ENCODE measurements around the gene TM9SF2. TPM values are rescaled to one million over a fixed set of nuclear protein-coding genes. Genes with fewer than 3 reads are reported as not detected.

Gene TM9SF2
- total and polyA plus RNA-seq, 2 of the 4 experiments (the other 2 are of a cell fraction): 46.1 to 85.5 TPM

DNA sequence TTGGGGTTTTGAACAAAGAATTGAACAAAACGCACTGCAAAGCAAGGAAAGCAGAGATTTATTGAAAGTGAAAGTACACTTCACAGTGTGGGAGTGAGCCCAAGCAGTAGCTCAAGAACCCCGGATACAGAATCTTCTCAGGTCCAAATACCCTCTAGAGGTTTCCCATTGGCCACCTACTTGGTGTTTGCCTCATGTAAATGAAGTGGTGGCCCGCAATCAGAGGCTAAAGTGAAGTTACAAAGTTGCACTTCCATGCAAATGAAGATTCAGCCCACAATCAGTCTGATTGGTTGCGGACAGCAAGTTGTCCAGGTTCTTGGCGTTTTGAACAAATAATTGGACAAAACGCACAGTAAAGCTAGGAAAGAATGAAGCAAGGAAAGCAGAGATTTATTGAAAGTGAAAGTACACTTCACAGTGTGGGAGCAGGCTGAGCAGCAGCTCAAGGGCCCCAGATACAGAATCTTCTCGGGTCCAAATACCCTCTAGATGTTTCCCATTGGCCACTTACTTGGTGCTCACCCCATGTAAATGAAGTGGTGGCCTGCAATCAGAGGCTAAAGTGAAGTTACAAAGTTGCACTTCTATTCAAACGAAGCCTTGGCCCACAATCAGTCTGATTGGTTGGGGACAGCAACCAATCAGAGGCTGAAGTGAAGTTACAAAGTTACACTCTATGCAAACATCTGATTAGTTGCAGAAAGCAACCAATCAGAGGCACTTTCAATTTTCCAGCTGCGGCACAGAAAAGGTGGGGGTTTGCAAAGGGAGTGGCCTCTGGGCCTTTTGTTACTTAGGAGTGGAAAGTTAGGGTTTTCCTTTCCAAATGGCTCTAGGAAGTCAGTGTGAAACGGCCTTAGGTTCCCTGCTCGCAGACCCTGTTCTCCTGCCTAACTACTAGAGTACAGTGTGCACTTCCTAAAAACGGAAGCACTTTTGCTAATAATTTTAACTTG lies 4.8 kb upstream of the TM9SF2 start:
- Histone ChIP-seq H2AK5ac (ENCODE audit: low read depth, low read length) (no peak overlapping the region), H2BK20ac (ENCODE audit: low read depth, low read length) (no peak overlapping the region), H3K4me2 (ENCODE audit: low read depth, low read length) (peak overlapping the region; percentile 96), H3K4me1 (ENCODE audit: control insufficient read depth, insufficient read depth, low read length) (peaks cover 5% of the 10 kb centered on the region), H2BK120ac (ENCODE audit: low read depth, low read length) (no peak overlapping the region), H3K27me3 (ENCODE audit: control insufficient read depth, insufficient read depth, low read length) (no peaks in the 10 kb centered on the region; the same call in 1 of the 2 replicates), H3K27ac (ENCODE audit: insufficient read depth, low read length) (no peak overlapping the region), H3K79me1 (ENCODE audit: low read depth in 1 of 2, low read length in 2 of 2) (peaks cover 0 to 7% of the 10 kb centered on the region in 2 experiments; a peak in 2 of 4 replicates), H3K23ac (ENCODE audit: low read depth, low read length) (no peak overlapping the region), H2AFZ (replicated peaks; ENCODE audit: low read length, poor library complexity) (peak overlapping the region; percentile 67), H3K14ac (replicated peaks; ENCODE audit: low read depth, low read length) (no peak overlapping the region), H3K56ac (ENCODE audit: extremely low read depth, insufficient read depth, low read length) (no peak overlapping the region), H4K20me1 (ENCODE audit: insufficient read depth, low read length) (no peaks in the 10 kb centered on the region), H2AK9ac (replicated peaks; ENCODE audit: low read depth, low read length, poor library complexity) (no peak overlapping the region), H4K8ac (ENCODE audit: low read depth in 2 of 2, low read length in 2 of 2) (peak overlapping the region; percentile 36 to 80; a peak in 3 of 4 replicates), H3K9ac (ENCODE audit: low read depth, low read length) (no peak overlapping the region), H3K36me3 (ENCODE audit: control insufficient read depth, insufficient read depth, low read length) (no peaks in the 10 kb centered on the region), H2BK5ac (ENCODE audit: low read depth, low read length, poor library complexity, severe bottlenecking) (no peak overlapping the region), H4K5ac (ENCODE audit: low read depth, low read length) (peak overlapping the region; percentile 73), H4K91ac (ENCODE audit: insufficient read depth, low read depth, low read length) (no peak overlapping the region), H3K9me3 (ENCODE audit: control insufficient read depth, insufficient read depth, low read length) (no peaks in the 10 kb centered on the region), H3K9me1 (ENCODE audit: insufficient read depth, low read length) (peaks cover 10% of the 10 kb centered on the region), H3K4ac (ENCODE audit: low read depth, low read length) (no peak overlapping the region), H3K18ac (ENCODE audit: low read depth, low read length) (peak overlapping the region; percentile 33), H3K4me3 (ENCODE audit: insufficient read depth, low read depth, low read length) (peak overlapping the region; percentile 29; the same call in 1 of the 2 replicates), H2BK15ac (ENCODE audit: low read depth, low read length) (no peak overlapping the region)
- dilution Hi-C loops (cut with HindIII; ENCODE audit: low sequenced_read_pairs, unreplicated experiment): no loop called here
- peak; percentile 15 for DNase-seq
- no peak for ATAC-seq (ENCODE audit: low read depth)
- WGBS, 2 experiments (ENCODE audit: extremely low coverage in 2 of 2, insufficient read length in 1 of 2): 70% methylated on average over 3 of the region's 12 CpGs; no CpG with 5 or more reads in 1 of the 2 experiments
- intact Hi-C loops (cut with micrococcal nuclease): no loop called here
- in situ Hi-C loops (cut with MboI; ENCODE audit: low sequenced_read_pairs): no loop called here
- POLR2A ChIA-PET (ENCODE audit: unreplicated experiment): no interaction called here
- BruUV-seq (replicated peaks): no TSS peak
- CTCF ChIA-PET: no interaction called here
- no peak for TF ChIP-seq RCOR1 (IDR thresholded peaks at IDR 0.05; ENCODE audit: insufficient replicate concordance, low read length)
- TF ChIP-seq, protein P1, sequence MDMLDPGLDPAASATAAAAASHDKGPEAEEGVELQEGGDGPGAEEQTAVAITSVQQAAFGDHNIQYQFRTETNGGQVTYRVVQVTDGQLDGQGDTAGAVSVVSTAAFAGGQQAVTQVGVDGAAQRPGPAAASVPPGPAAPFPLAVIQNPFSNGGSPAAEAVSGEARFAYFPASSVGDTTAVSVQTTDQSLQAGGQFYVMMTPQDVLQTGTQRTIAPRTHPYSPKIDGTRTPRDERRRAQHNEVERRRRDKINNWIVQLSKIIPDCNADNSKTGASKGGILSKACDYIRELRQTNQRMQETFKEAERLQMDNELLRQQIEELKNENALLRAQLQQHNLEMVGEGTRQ (IDR thresholded peaks at IDR 0.05; ENCODE audit: low read depth, low read length): no peak
- no peak for TF ChIP-seq BHLHE40 (IDR thresholded peaks at IDR 0.05; ENCODE audit: low read depth, low read length)
- no peak for TF ChIP-seq RAD21 (IDR thresholded peaks at IDR 0.05; ENCODE audit: low read length)
- TF ChIP-seq MAFK (IDR thresholded peaks at IDR 0.05; ENCODE audit: low read depth, low read length): no peak
- TF ChIP-seq CHD1 (IDR thresholded peaks at IDR 0.05; ENCODE audit: low read depth, low read length): no peak
- TF ChIP-seq MXI1 (IDR thresholded peaks at IDR 0.05; ENCODE audit: borderline replicate concordance, low read depth, low read length): no peak
- TF ChIP-seq, protein P2, sequence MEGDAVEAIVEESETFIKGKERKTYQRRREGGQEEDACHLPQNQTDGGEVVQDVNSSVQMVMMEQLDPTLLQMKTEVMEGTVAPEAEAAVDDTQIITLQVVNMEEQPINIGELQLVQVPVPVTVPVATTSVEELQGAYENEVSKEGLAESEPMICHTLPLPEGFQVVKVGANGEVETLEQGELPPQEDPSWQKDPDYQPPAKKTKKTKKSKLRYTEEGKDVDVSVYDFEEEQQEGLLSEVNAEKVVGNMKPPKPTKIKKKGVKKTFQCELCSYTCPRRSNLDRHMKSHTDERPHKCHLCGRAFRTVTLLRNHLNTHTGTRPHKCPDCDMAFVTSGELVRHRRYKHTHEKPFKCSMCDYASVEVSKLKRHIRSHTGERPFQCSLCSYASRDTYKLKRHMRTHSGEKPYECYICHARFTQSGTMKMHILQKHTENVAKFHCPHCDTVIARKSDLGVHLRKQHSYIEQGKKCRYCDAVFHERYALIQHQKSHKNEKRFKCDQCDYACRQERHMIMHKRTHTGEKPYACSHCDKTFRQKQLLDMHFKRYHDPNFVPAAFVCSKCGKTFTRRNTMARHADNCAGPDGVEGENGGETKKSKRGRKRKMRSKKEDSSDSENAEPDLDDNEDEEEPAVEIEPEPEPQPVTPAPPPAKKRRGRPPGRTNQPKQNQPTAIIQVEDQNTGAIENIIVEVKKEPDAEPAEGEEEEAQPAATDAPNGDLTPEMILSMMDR (conservative IDR thresholded peaks at IDR 0.05; ENCODE audit: low read depth, low read length): no peak
- no peak for TF ChIP-seq NFE2L2 (IDR thresholded peaks at IDR 0.05; ENCODE audit: low read depth, low read length)
- no peak for TF ChIP-seq MAZ (IDR thresholded peaks at IDR 0.05; ENCODE audit: borderline replicate concordance, low read depth, low read length)
- TF ChIP-seq FOS (IDR thresholded peaks at IDR 0.05; ENCODE audit: low read depth, low read length): no peak
- TF ChIP-seq POLR2A (IDR thresholded peaks at IDR 0.05; ENCODE audit: low read depth, low read length): no peak
- TF ChIP-seq SMC3 (IDR thresholded peaks at IDR 0.05; ENCODE audit: low read depth, low read length): no peak
- TF ChIP-seq, protein P3, sequence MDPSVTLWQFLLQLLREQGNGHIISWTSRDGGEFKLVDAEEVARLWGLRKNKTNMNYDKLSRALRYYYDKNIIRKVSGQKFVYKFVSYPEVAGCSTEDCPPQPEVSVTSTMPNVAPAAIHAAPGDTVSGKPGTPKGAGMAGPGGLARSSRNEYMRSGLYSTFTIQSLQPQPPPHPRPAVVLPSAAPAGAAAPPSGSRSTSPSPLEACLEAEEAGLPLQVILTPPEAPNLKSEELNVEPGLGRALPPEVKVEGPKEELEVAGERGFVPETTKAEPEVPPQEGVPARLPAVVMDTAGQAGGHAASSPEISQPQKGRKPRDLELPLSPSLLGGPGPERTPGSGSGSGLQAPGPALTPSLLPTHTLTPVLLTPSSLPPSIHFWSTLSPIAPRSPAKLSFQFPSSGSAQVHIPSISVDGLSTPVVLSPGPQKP (IDR thresholded peaks at IDR 0.05; ENCODE audit: borderline replicate concordance, low read depth, low read length): no peak
